Measurements from ENCODE around the gene TMEM109.

TMEM109 gene

GRCh38 chr11:60927061-60927592 lies 13.2 kb downstream of the TMEM109 start:
- no peak for DNase-seq

GRCh38 chr11:60927600-60927999 lies 13.6 kb downstream of the TMEM109 start:
- no peak for DNase-seq

DNA sequence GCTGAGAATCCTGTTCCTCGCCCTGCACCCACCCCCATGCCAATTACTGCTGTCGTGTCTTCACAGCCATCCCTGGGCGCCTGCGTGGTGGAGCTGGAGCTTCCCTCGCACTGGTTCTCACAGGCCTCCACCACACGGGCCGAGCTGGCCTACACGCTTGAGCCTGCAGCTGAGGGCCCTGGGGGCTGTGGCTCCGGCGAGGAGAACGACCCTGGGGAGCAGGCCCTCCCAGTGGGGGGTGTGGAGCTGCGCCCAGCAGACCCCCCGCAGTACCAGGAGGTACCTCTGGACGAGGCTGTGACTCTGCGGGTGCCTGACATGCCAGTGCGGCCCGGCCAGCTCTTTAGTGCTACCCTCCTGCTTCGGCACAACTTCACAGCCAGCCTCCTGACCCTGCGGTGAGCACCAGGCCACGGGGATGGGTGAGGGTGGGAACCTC lies 14.6 kb downstream of the TMEM109 start:
- no peak for DNase-seq

DNA sequence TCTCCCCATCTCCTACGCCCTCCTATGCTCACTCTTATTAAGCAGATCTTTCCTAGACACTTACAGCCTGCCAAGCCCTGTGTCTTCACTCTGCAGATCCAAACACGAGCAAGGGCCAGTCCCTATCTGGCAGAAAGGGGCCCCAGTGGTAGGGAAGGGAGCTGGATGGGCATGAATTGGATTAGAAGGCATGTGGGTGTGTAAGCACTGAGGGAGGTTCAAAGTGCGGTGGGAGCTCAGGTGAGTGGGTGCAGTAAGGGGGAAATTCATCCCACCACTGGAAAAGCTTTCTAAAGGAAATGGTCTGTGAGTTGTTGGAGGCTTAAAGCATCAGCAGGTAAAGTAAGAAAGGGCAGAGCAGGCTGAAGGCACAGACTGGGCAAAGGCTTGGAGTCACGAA lies 15.8 kb downstream of the TMEM109 start:
- no peak for DNase-seq

DNA sequence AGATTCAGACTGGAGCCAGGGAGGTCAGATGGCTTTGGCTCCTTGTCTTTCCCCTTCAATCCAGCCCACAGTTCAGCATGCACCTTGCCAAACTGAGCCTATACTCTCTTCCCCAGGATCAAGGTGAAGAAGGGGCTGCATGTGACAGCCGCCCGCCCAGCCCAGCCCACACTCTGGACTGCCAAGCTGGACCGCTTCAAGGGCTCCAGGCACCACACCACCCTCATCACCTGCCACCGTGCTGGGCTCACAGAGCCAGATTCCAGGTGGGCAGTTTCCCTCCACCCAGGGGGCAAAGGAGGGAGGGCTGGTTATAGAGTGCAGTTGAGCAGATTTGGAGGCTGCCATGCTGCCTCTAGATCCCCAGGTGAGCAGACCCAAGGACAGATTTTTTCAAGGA lies 16.4 kb downstream of the TMEM109 start:
- DNase-seq: no peak

GRCh38 chr11:60931917-60932316 lies 18.0 kb downstream of the TMEM109 start:
- DNase-seq: no peak

DNA sequence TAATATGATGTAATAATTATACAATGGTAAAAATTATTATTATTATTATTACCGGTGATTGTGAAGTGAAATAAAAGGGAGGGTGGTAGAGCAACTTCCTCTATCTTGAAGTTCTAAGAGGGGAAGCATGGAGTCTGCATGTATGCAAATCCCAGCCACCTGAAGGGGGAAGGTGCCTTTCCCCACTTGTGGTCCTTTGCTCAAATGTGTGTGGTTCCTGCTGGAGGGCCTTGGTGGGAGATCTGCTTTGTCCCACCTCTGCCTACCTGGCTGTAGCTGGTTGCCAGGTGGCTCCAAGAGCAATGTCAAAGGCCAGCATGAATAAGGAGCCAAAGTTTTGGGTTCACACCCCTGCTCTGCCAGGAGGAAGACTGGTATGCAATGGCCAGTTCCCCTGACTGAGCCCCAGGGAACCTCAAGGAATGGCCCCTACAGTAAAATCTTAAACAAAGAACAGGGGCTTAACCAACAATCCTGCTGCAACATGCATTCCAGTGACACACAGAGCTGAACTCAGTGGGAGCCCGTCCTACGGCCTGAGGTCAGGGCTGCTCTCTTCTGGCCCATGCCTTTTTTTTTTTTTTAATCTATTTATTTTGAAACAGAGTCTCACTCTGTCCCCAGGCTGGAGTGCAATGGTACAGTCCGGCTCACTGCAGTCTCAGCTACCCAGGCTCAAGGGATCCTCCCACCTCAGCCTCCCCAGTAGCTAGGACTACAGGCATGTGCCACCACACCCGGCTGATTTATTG lies 18.8 kb downstream of the TMEM109 start:
- no peak for DNase-seq

- DNase-seq: no peak
Measured at GRCh38 chr11:60933416-60934123, 19.6 kb downstream of the TMEM109 start.

DNA sequence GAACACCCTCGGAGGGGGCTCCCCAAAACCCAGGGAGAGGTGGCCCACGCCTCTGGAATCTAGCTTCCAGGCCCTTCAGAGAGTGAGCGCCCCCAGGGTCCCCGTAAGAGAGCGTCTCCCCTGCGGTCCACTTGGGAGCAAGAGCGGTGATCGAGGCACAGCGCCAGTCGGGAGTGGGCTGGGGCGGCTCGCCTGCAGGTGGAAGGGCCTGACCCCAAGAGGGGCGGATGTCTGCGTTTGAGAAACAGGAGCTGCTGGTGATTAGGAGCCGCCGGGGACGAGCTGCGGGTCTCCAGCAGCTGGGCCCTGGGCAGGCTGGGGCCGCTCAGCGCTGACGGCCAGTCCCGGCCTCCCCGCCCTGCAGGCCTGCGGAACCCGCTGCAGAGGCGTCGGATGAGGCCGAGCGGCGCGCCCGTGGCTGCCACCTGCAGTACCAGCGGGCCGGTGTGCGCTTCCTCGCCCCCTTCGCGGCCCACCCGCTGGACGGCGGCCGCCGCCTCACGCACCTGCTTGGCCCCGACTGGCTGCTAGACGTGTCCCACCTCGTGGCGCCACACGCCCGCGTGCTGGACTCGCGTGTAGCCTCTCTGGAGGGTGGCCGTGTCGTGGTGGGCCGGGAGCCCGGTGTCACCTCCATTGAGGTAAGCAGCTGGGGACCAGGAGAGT lies 20.3 kb downstream of the TMEM109 start:
- no peak for DNase-seq

DNA sequence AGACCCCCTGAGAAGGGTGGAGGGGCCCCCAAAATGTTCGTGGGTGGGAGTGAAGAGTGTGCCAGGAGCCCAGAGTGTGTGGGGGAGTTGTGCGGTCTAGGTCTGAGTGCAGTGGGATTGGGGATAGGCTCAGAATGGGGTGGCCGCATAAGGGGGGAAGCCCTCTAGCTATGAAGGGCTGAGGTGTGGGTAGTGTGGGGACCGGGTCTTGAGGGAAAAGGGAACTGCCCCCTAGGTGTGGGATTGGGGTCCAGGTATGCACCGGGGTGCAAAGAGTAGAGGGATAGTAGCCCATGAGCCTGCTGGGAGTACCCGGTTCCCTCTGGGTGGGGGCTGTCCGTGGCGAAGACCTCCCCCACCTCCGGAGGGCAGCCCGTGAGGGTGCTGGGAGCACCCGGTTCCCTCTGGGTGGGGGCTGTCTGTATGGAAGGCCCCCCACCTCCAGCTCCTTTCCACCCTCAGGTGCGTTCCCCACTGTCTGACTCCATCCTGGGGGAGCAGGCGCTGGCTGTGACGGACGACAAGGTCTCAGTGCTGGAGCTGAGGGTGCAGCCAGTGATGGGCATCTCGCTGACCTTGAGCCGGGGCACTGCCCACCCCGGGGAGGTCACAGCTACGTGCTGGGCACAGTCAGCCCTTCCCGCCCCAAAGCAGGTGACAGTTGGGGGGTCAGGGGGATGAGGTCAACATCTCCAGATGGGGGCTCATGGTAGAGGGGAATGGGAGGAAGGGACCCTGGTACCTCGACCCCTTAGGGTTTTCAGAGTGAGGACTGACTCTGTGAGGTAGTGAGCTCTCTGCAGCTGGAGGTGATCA lies 21.0 kb downstream of the TMEM109 start:
- no peak for DNase-seq

DNA sequence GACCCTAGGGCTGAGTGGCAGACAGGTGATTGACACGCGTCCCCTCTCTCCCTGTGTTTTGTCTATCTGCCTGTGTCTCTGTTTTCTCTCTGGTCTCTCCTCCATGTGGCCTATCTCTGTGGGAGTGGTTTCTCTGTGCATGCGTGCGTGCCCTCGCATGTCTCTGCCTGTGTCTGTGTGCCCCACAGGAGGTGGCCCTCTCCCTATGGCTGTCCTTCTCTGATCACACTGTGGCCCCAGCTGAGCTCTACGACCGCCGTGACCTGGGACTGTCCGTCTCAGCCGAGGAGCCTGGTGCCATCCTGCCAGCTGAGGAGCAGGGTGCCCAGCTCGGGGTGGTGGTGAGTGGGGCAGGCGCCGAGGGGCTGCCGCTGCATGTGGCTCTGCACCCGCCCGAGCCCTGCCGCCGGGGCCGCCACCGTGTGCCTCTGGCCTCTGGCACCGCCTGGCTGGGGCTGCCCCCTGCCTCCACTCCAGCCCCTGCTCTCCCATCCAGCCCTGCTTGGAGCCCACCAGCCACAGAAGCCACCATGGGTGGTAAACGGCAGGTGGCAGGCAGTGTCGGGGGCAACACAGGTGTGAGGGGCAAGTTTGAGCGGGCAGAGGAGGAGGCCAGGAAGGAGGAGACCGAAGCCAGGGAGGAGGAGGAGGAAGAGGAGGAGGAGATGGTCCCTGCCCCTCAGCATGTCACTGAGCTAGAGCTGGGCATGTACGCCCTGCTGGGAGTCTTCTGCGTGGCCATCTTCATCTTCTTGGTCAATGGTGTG lies 21.9 kb downstream of the TMEM109 start:
- no peak for DNase-seq

DNA sequence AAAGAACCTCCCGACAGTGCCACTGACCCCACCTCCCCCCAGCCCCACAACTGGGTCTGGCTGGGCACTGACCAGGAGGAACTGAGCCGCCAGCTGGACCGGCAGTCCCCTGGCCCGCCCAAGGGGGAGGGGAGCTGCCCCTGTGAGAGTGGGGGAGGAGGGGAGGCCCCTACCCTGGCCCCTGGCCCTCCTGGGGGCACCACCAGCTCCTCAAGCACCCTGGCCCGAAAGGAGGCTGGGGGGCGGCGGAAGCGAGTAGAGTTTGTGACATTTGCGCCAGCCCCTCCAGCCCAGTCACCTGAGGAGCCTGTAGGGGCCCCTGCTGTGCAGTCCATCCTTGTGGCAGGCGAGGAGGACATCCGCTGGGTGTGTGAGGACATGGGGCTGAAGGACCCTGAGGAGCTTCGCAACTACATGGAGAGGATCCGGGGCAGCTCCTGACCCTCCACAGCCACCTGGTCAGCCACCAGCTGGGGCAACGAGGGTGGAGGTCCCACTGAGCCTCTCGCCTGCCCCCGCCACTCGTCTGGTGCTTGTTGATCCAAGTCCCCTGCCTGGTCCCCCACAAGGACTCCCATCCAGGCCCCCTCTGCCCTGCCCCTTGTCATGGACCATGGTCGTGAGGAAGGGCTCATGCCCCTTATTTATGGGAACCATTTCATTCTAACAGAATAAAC lies 22.6 kb downstream of the TMEM109 start:
- DNase-seq: no peak

GRCh38 chr11:60937144-60937527 lies 23.2 kb downstream of the TMEM109 start:
- DNase-seq: no peak

DNA sequence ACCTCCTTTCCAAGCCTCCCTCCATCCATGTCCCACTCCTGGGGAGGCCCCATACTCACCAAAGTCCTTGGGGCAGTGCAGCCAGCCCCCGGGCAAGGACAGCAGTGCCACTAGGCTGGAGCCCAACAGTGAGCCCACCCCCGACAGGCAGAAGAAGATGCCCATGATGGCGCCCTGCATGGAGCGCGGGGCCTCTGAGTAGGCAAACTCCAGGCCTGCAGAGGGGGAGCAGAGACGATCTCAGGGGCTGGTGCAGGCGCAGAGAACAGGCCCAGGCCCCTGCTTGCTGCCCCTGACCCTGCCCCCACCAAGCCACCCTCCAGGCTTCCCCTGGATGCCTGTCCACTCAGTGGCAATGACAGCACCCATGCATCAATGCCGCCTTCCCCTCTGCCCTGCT lies 23.9 kb downstream of the TMEM109 start:
- DNase-seq: no peak

GRCh38 chr11:60938500-60938899 lies 24.5 kb downstream of the TMEM109 start:
- DNase-seq: no peak

GRCh38 chr11:60939301-60939700 lies 25.3 kb downstream of the TMEM109 start:
- DNase-seq: no peak

DNA sequence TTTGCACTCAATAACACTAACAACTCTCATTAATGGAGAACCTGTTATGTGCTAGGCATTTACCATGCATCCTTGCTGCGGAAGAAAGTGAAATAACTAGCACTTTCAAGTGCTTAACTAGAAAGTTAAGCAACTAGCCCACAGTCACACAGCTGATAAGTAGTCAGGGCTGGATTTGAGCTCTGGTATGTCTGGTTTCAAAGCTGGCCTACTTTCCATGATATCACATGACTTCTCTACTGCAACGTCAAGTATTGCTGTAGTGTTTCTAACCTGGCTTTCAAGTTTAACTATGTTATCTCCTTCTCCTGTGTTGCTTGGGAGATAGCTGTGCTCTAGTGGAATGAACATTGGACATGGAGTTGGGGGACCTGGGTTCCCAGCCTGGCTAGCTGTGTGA lies 25.9 kb downstream of the TMEM109 start:
- no peak for DNase-seq

DNA sequence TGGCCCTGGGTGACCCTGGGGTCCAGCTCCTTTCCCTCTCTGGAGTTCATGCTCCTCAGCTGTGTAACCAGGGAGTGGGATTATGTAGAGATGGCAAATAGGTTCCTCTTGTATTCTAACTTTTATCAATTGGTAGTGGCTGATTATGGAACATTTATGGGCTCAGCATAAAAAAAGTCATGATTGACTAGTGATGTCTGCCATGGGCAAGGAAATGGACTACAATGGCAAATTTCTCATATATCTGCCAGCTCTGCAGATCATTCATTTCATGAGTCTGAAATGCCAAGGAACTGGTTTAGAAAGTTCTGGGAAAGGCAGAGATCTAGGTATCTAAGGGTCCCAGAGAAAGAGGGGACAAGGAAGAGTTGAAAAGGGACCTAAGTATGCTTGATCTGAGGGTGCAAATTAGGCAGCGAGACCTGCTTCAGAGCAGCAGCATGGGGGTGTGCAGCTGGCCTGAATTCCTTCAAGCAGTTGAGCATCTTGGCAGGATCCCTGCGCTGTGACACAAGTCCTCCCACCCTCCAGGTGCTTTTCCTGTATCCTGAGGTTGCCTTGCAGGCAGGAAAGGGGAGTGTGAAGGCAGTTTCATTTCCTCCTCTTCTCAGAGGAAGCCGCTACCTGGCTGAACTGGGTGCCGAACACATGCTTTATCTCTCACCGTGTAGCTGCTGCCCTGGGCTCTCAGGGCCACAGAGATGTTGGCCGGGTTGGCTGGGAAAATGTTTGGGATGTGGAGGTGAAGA lies 27.6 kb downstream of the TMEM109 start:
- no peak for DNase-seq

DNA sequence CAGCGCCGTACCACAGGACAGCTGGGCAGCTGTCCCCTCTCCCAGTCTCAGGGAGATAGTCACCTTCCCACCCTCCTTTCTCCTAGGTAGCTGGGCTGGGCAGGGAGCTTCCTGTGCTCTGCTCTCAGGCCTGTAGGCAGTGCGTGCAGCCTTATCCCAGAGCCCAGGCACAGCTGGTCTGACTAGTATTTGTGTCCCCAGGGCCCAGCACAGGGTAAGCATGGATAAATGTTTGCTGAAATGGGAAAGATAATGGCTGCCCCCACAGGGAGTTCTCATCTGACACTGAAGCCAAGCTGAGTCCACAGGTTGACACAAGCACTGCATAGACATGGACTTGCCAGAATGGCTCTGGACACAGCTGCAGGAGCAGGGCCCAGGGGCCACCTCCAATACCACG lies 28.3 kb downstream of the TMEM109 start:
- no peak for DNase-seq

DNA sequence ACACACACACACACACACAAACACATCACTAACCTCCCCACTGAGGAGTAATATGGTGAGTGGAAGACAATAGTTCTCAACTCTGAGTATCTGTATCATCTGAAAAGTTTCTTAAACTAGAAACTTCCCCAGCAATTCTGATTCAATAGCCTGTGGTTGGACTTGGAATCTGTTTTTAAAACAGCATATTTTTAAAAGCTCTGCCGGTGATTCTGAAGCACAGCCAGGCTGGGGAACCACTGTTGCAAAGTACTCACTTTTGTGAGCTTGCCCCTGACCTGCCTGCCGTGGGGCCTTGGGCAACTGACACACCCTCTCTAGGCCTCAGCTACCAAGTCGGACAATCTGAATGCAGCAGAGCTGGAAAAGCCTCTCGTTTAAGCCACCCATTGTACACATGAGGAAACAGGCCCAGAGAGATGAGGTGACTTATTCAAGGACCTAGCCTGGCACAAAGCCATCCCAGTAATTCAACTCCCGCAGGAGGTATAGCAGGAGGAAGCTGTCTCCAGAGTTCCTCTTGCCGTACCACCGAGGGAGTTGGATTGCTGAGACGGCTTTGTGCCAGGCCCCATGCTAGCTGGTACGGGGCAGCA lies 29.1 kb downstream of the TMEM109 start:
- DNase-seq: no peak
